Caco-2 (cell line): ENCODE results near the gene NSUN4. TPM values are rescaled to one million over a fixed set of nuclear protein-coding genes. Genes with fewer than 3 reads are reported as not detected.

ENCODE experiments used
- BruUV-seq: library from RNA; stranded (reverse); fragments of 400-500 nt; replicated peaks from 2 replicates; lab custom pipeline; 2021; lab: Mats Ljungman, UMichigan
- CTCF ChIA-PET: fragments of 300-600 bp; sonication (Branson Sonifier 250); formaldehyde crosslinking; loops from one replicate; lab custom pipeline; 2022; ENCODE audit warnings: antibody characterized with exemption; lab: Charles Lee
- POLR2A ChIA-PET: fragments of 300-600 bp; sonication (Branson Sonifier 250); formaldehyde crosslinking; loops from one replicate; lab custom pipeline; 2022; ENCODE audit warnings: antibody characterized with exemption; lab: Charles Lee
- DNase-seq, 2 experiments: peaks; one replicate each; pipeline versions ENCODE4 v3.0.0 to v3.0.0-alpha.2; 2020 to 2022
- H3K27me3 ChIP-seq: replicated peaks from 2 replicates; pipeline ENCODE4 v1.6.0; 2011; ENCODE audit warnings: low read length; ENCODE audit not compliant: control insufficient read depth, insufficient read depth
- H3K36me3 ChIP-seq: 2 replicates; pipeline ENCODE4 v1.5.1; 2011; ENCODE audit warnings: low read length; ENCODE audit not compliant: control insufficient read depth, insufficient read depth
- H3K4me1 ChIP-seq: fragments of 250-450 bp; sonication (Bioruptor Pico); 2 replicates; pipeline ENCODE4 v1.5.1; 2020; ENCODE audit warnings: mild to moderate bottlenecking
- H3K4me3 ChIP-seq: 2 replicates; pipeline ENCODE4 v1.5.1; 2011; ENCODE audit warnings: low read depth, mild to moderate bottlenecking, control low read depth, low read length
- H3K9me3 ChIP-seq: fragments of 250-450 bp; sonication (Bioruptor Pico); 2 replicates; pipeline ENCODE4 v1.5.1; 2020; ENCODE audit warnings: mild to moderate bottlenecking, moderate library complexity
- H3K27ac Mint-ChIP-seq: one replicate; pipeline ENCODE4 v1.8.0; 2022; ENCODE audit warnings: mixed read lengths; ENCODE audit not compliant: unreplicated experiment
- H3K27me3 Mint-ChIP-seq: one replicate; pipeline ENCODE4 v1.8.0; 2022; ENCODE audit warnings: mixed read lengths; ENCODE audit not compliant: insufficient read depth, unreplicated experiment
- H3K36me3 Mint-ChIP-seq: one replicate; pipeline ENCODE4 v1.8.0; 2022; ENCODE audit warnings: mild to moderate bottlenecking, mixed read lengths; ENCODE audit not compliant: insufficient read depth, unreplicated experiment
- H3K4me1 Mint-ChIP-seq: one replicate; pipeline ENCODE4 v1.8.0; 2022; ENCODE audit warnings: low read depth, mixed read lengths; ENCODE audit not compliant: unreplicated experiment
- H3K4me3 Mint-ChIP-seq: one replicate; pipeline ENCODE4 v1.8.0; 2022; ENCODE audit warnings: mild to moderate bottlenecking, moderate library complexity, mixed read lengths; ENCODE audit not compliant: unreplicated experiment
- H3K9me3 Mint-ChIP-seq: one replicate; pipeline ENCODE4 v1.8.0; 2022; ENCODE audit warnings: mixed read lengths; ENCODE audit not compliant: unreplicated experiment
- CTCF ChIP-seq, 2 experiments: fragments of 200-600 bp in 1 of 2; IDR thresholded peaks; 1 replicate in 1 of 2; 2 replicates in 1 of 2; pipeline versions ENCODE4 v1.5.1 to v1.8.0; 2011 to 2022; ENCODE audit warnings: antibody characterized with exemption in 1 of 2, control low read depth in 1 of 2, inconsistent platforms in 1 of 2, low read depth in 1 of 2, low read length in 1 of 2, mild to moderate bottlenecking in 1 of 2, moderate library complexity in 1 of 2; ENCODE audit not compliant: insufficient read depth in 1 of 2, severe bottlenecking in 1 of 2, unreplicated experiment in 1 of 2
- intact Hi-C: fragments of 100-400 bp; cut with micrococcal nuclease; formaldehyde crosslinking; loops from one replicate; pipeline ENCODE4 v1.10.0; 2022; ENCODE audit not compliant: unreplicated experiment
- total RNA-seq: library from RNA; stranded (reverse); gene quantifications from 2 replicates; pipeline ENCODE4 v1.2.3, GENCODE V29; 2022

The NSUN4 gene
- total RNA-seq, 1 experiment from 2014 or later: 21.8 TPM

DNA sequence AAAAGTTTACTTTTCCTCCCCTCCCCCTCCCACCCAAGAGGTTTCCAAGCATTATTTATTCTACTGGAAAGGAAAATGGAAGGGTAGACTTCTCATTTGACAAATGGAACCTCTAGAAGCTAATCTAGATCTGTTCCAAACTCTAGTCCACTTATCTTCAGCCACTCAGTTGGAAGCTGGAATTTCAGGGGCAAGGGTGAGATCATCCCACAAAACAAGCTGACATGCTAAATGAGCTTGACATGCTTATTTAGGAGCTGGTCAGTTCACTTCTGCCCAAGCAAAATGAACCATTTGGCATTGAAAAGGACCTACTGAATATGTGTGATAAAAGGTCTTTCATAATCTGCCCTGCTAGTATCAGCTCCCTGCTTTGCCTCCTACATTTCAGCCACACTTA lies 42.2 kb upstream of the NSUN4 start:
- no peaks in the 10 kb centered on the region for H3K9me3 Mint-ChIP-seq
- CTCF ChIA-PET: no interaction called here
- no peak for DNase-seq
- H3K36me3 Mint-ChIP-seq: peaks cover 47% of the 10 kb centered on the region
- no peak overlapping the region for H3K4me3 Mint-ChIP-seq
- H3K27ac Mint-ChIP-seq: no peak overlapping the region
- BruUV-seq: no TSS peak
- no peaks in the 10 kb centered on the region for H3K36me3 ChIP-seq
- TF ChIP-seq CTCF (IDR thresholded peaks at IDR 0.05; ENCODE audit: insufficient read depth in 1 of 2, low read depth in 1 of 2, low read length in 1 of 2, severe bottlenecking in 1 of 2, unreplicated experiment in 1 of 2): no peak
- peaks cover 14% of the 10 kb centered on the region for H3K4me1 Mint-ChIP-seq
- intact Hi-C loops: no loop called here
- H3K27me3 ChIP-seq: no peaks in the 10 kb centered on the region
- POLR2A ChIA-PET: no interaction called here
- peaks cover 13% of the 10 kb centered on the region for H3K4me1 ChIP-seq
- no peak overlapping the region for H3K4me3 ChIP-seq
- no peaks in the 10 kb centered on the region for H3K27me3 Mint-ChIP-seq
- no peaks in the 10 kb centered on the region for H3K9me3 ChIP-seq

GRCh38 chr1:46300673-46301405 lies 39.8 kb upstream of the NSUN4 start:
- CTCF ChIA-PET: interaction anchor here (0.6 kb wide), 1 partner anchor 350 kb away, joined by 3 read pairs; no protein-coding TSS in a partner anchor
- Mint-ChIP-seq H3K9me3 (no peaks in the 10 kb centered on the region), H3K27me3 (no peaks in the 10 kb centered on the region), H3K4me1 (peaks cover 14% of the 10 kb centered on the region), H3K4me3 (peak overlapping the region; percentile 98), H3K27ac (peak overlapping the region; percentile 97), H3K36me3 (peaks cover 38% of the 10 kb centered on the region)
- intact Hi-C loops: no loop called here
- peaks cover 13% of the 10 kb centered on the region for H3K4me1 ChIP-seq
- BruUV-seq: no TSS peak
- no peaks in the 10 kb centered on the region for H3K27me3 ChIP-seq
- no peak for DNase-seq
- H3K4me3 ChIP-seq: peak overlapping the region; percentile 52
- no peak for TF ChIP-seq CTCF (IDR thresholded peaks at IDR 0.05; ENCODE audit: insufficient read depth in 1 of 2, low read depth in 1 of 2, low read length in 1 of 2, severe bottlenecking in 1 of 2, unreplicated experiment in 1 of 2)
- POLR2A ChIA-PET: no interaction called here
- no peaks in the 10 kb centered on the region for H3K36me3 ChIP-seq
- H3K9me3 ChIP-seq: no peaks in the 10 kb centered on the region

DNA sequence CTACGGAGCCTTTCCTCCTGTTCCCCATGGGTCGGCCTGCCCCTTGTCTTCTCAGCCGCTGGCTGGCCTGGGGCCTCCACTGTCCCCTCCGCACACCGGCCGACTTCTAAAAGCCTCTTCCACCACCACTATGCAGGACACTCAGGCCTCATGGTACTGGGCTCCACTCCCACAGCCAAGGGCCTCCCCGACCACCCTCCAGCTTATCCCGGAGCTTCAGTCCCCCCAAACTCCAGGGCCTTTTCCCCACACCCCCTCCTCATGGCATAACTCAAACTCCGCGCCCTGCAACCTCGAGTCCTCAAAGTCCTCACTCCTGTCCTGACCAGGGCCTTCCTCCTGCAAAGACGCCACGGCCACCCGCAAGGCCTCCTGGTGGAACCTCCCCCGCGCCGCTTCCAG lies 39.2 kb upstream of the NSUN4 start:
- ChIA-PET CTCF (no interaction called here), POLR2A (no interaction called here)
- TF ChIP-seq CTCF (IDR thresholded peaks at IDR 0.05; ENCODE audit: insufficient read depth in 1 of 2, low read depth in 1 of 2, low read length in 1 of 2, severe bottlenecking in 1 of 2, unreplicated experiment in 1 of 2): no peak
- Mint-ChIP-seq H3K4me1 (peaks cover 14% of the 10 kb centered on the region), H3K27me3 (no peaks in the 10 kb centered on the region), H3K36me3 (peaks cover 41% of the 10 kb centered on the region), H3K4me3 (peak overlapping the region; percentile 98), H3K9me3 (no peaks in the 10 kb centered on the region), H3K27ac (peak overlapping the region; percentile 97)
- no TSS peak for BruUV-seq
- H3K9me3 ChIP-seq: no peaks in the 10 kb centered on the region
- intact Hi-C loops: no loop called here
- H3K4me1 ChIP-seq: peaks cover 13% of the 10 kb centered on the region
- no peak for DNase-seq
- H3K4me3 ChIP-seq: peak overlapping the region; percentile 52
- H3K27me3 ChIP-seq: no peaks in the 10 kb centered on the region
- H3K36me3 ChIP-seq: no peaks in the 10 kb centered on the region
